Kidney (tissue), 14 donors: ENCODE data around the gene CHSY3. TPM values are rescaled to one million over a fixed set of nuclear protein-coding genes. Genes with fewer than 3 reads are reported as not detected.

Experiments used
- DNase-seq, 5 donors: peaks; one replicate each; pipeline ENCODE4 v3.0.0-alpha.2; 2013 to 2020
- FAIRE-seq: peaks from 2 replicates; lab custom pipeline; 2012; peaks lifted over from hg19 to GRCh38; lab: Jason Lieb, UNC
- H3K27ac ChIP-seq, 2 donors: one replicate each; pipeline ENCODE4 v1.7.0; 2013; ENCODE audit warnings: low read depth in 2 of 2, low read length in 2 of 2, inconsistent platforms in 1 of 2
- H3K27me3 ChIP-seq: one replicate; pipeline ENCODE4 v1.7.1; 2013; ENCODE audit warnings: low read length, inconsistent platforms; ENCODE audit not compliant: control insufficient read depth, insufficient read depth
- H3K36me3 ChIP-seq, 3 donors: one replicate each; pipeline versions ENCODE4 v1.7.0 to v1.7.1; 2013; ENCODE audit warnings: low read length in 3 of 3, control low read depth in 1 of 3, inconsistent platforms in 1 of 3; ENCODE audit not compliant: insufficient read depth in 3 of 3, control insufficient read depth in 2 of 3
- H3K4me1 ChIP-seq, 3 donors: one replicate each; pipeline versions ENCODE4 v1.7.0 to v1.7.1; 2013; ENCODE audit warnings: low read length in 3 of 3, inconsistent platforms in 1 of 3, low read depth in 1 of 3; ENCODE audit not compliant: control insufficient read depth in 2 of 3, insufficient read depth in 2 of 3
- H3K4me3 ChIP-seq, 3 donors: one replicate each; pipeline versions ENCODE4 v1.7.0 to v1.8.1; 2013; ENCODE audit warnings: low read length in 3 of 3, control low read depth in 1 of 3, inconsistent platforms in 1 of 3
- H3K9ac ChIP-seq, 3 donors: one replicate each; pipeline versions ENCODE4 v1.7.0 to v1.7.1; 2013; ENCODE audit warnings: low read length in 3 of 3, control low read depth in 1 of 3, inconsistent platforms in 1 of 3
- H3K9me3 ChIP-seq, 3 donors: one replicate each; pipeline versions ENCODE4 v1.7.0 to v1.7.1; 2013; ENCODE audit warnings: low read length in 3 of 3, control low read depth in 1 of 3, inconsistent platforms in 1 of 3; ENCODE audit not compliant: control insufficient read depth in 2 of 3, insufficient read depth in 1 of 3
- intact Hi-C: fragments of 100-400 bp; cut with DNase I; formaldehyde crosslinking; loops from one replicate; pipeline ENCODE4 v1.11.1; 2022
- polyA plus RNA-seq: library from polyadenylated mRNA; stranded (reverse); fragments of 350-450 nt; fragmentation: Illumina TruSeq; extraction: RNeasy Lipid Tissue Mini Kit (QIAGEN cat#74804); gene quantifications from one replicate; pipeline ENCODE4 v1.2.3, GENCODE V29; 2014; ENCODE audit warnings: low read depth, low replicate concordance; ENCODE audit not compliant: insufficient read depth
- total RNA-seq: library from RNA; stranded (reverse); fragmentation: NEBNext Ultra II Directional; extraction: Animal tissue kit (Norgen Biotek cat#: 25700); gene quantifications from one replicate; pipeline ENCODE4 v1.2.1, GENCODE V29; 2021
- TF ChIP-seq, protein P1 (sequence below): IDR thresholded peaks from 3 replicates; pipeline ENCODE4 v1.5.1; 2012; ENCODE audit warnings: mild to moderate bottlenecking, moderate library complexity, borderline replicate concordance; ENCODE audit not compliant: insufficient read depth; ENCODE audit errors: extremely low read depth
- donor health status: control.
- donor health status: control.
- donor health status: control.
- donor health status: control.
- donor health status: control.
- donor health status: DM: yes; HTN: yes; CAD: no.
- donor health status: Normal renal cell carcinoma (clear cell type).

Gene CHSY3
- total and polyA plus RNA-seq, 2 donors from 2014 or later = 0.13 to 3.0 TPM

DNA sequence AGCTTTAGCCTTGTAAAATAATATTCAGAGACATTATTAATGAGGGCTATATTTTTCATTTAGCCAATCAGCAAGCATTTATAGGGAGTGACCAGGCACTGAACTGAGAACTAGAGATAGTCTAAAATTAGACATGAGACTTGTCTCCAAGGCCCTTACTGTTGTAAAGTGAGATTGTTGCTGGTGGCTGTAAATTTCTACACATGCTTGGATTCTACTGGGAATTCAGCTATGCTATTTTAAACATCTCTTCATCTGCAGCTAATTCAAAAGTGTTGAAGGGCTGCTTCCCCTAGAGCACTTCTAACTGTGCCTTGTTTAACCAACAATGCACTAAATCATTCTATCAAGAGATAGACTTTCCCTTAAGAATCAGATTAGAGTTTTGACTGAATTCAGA lies 67.4 kb downstream of the CHSY3 start:
- H3K9ac ChIP-seq = no peak overlapping the region
- DNase-seq (no peak), FAIRE-seq (no peak)
- intact Hi-C loops = no loop called here
- TF ChIP-seq, protein P1, sequence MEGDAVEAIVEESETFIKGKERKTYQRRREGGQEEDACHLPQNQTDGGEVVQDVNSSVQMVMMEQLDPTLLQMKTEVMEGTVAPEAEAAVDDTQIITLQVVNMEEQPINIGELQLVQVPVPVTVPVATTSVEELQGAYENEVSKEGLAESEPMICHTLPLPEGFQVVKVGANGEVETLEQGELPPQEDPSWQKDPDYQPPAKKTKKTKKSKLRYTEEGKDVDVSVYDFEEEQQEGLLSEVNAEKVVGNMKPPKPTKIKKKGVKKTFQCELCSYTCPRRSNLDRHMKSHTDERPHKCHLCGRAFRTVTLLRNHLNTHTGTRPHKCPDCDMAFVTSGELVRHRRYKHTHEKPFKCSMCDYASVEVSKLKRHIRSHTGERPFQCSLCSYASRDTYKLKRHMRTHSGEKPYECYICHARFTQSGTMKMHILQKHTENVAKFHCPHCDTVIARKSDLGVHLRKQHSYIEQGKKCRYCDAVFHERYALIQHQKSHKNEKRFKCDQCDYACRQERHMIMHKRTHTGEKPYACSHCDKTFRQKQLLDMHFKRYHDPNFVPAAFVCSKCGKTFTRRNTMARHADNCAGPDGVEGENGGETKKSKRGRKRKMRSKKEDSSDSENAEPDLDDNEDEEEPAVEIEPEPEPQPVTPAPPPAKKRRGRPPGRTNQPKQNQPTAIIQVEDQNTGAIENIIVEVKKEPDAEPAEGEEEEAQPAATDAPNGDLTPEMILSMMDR = no peak
- no peak overlapping the region for H3K4me3 ChIP-seq
- H3K27me3 ChIP-seq = no peaks in the 10 kb centered on the region
- no peak overlapping the region for H3K27ac ChIP-seq
- no peaks in the 10 kb centered on the region for H3K9me3 ChIP-seq
- H3K36me3 ChIP-seq = no peaks in the 10 kb centered on the region
- no peaks in the 10 kb centered on the region for H3K4me1 ChIP-seq

- TF ChIP-seq, protein P1 = no peak
- Histone ChIP-seq H3K4me1 (no peaks in the 10 kb centered on the region), H3K9me3 (no peaks in the 10 kb centered on the region), H3K4me3 (no peak overlapping the region), H3K36me3 (no peaks in the 10 kb centered on the region), H3K27me3 (no peaks in the 10 kb centered on the region), H3K27ac (no peak overlapping the region), H3K9ac (no peak overlapping the region)
- DNase-seq (no peak), FAIRE-seq (no peak)
- intact Hi-C loops = no loop called here
These were observed 68.3 kb downstream of the CHSY3 start for GRCh38 chr5:129972465-129973141.

GRCh38 chr5:129973716-129974426 lies 69.6 kb downstream of the CHSY3 start:
- no peaks in the 10 kb centered on the region for H3K27me3 ChIP-seq
- intact Hi-C loops = no loop called here
- no peak overlapping the region for H3K27ac ChIP-seq
- TF ChIP-seq, protein P1 = no peak
- H3K36me3 ChIP-seq = no peaks in the 10 kb centered on the region
- DNase-seq (no peak), FAIRE-seq (no peak)
- H3K4me3 ChIP-seq = no peak overlapping the region
- H3K9me3 ChIP-seq = no peaks in the 10 kb centered on the region
- no peaks in the 10 kb centered on the region for H3K4me1 ChIP-seq
- H3K9ac ChIP-seq = no peak overlapping the region
